HG03095 (cell line): ENCODE data around the gene PIP5K1B.

Experiments used
- ATAC-seq: cut with Tn5 transposase; IDR thresholded peaks from one replicate; pipeline ENCODE4 v1.9.1; 2021; ENCODE audit warnings: moderate library complexity; ENCODE audit not compliant: unreplicated experiment

PIP5K1B gene

DNA sequence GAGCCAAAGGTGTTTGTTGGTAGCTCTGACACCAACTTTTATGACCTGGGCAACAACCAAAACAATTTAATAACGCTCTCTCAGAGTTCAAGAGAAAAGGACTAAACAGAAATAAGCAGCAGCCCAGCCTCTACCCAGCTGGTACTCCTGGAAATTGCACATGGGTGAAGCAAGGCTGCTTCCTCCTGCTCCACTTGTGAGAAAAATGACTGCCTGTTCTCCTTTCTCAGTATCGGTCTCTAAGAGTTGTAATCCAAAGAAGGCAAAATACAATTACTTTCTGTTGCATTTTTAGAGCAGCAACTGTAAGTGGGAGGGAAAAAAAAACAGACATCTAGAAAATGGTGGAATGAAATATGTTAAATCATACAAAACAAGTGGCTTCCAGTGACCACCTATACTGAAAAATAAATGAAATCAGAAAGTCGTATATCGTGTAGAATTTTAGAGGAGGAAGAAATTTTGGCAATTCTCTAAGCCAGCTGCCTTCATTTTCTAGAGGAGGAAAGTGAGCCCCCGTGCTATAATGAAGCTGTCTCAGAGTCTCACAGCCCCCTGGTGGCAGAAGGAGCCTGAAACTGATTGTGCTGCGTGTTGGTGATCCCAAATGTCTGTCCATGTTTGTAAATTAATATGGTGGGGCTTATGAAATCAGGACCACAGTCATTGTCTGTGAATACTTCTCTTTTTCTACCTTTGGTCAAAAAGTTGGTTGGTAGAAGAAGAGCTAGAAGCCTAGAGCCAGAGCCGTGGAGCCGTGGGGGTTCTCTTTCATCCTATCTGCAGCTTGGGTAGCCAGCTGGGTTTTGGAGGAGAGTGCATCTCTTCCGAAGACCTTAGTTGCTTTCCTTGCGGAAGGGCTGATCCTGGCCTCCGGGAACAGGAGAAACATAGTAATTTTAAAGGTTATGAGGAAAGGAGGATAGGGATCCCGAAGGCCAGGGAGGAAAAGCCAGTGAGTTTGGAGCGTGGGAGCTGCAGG is 139.9 kb downstream of the PIP5K1B start:
- ATAC-seq, result peak; percentile 54

- peak; percentile 50 for ATAC-seq
Measured at GRCh38 chr9:68847765-68848164, 142.7 kb downstream of the PIP5K1B start.

DNA sequence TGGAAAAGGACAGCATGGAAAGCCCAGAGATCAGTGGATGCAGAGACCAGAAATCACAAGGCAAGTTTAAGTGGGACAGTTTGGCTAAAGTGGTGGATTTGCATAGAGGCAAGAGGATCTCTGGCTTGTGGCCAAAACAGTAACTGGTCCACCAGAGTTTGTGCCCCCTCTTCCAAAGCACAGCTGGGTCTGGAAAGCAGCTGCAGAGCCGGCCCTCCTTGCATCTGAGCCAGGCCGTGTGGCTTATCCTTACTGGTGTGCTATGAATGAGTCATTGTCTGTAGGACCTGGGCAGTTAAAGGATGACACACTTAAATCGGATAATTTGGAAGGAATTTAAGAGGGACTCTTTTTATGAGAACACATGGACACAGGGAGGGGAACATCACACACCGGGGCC is 146.6 kb downstream of the PIP5K1B start:
- ATAC-seq, result no peak

DNA sequence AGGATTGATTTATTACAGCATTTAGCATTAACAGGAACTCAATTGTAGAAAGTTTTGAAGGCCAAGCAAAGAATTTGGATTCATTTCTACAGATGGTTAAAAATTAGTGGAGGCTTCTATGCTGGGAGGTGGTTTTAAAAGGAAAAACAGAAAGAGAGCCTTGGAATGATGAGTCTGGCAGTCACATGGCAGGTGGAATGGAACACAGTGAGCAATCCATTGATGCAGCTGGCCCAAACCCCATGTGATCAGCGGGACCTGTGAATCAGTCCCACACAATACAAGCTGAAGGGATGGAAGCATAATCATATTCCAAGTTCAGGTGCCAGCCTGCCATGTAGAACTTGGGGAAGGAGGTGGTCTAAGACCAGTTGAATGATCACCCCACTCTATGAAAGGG is 147.9 kb downstream of the PIP5K1B start:
- no peak for ATAC-seq

DNA sequence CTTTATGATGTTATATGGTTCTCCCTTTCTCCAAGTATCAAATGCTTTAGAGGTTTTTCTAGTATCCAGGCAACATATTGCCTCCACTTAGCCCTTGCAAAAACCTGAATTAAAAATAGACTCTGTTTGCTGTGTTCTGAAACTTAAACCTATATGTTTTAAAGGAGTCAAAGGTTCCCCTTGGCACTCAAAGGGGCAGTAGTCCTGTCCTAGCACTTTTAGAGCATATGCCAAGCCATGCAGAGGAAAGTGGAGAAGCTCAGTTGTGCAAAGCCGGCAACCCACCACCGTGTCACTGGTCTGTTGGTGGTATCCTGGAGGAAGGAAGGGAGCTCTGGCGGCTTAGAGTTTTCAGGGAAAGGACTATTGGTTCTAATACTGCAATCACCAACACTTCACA is 154.3 kb downstream of the PIP5K1B start:
- no peak for ATAC-seq

- ATAC-seq, result no peak
Measured at GRCh38 chr9:68860419-68860818, 155.4 kb downstream of the PIP5K1B start.

GRCh38 chr9:68861436-68861835 is 156.4 kb downstream of the PIP5K1B start:
- ATAC-seq, result no peak

GRCh38 chr9:68867066-68867465 is 162.0 kb downstream of the PIP5K1B start:
- ATAC-seq, result no peak

GRCh38 chr9:68869022-68869421 is 164.0 kb downstream of the PIP5K1B start:
- ATAC-seq, result no peak

- no peak for ATAC-seq
Measured at GRCh38 chr9:68870086-68870485, 165.0 kb downstream of the PIP5K1B start.

DNA sequence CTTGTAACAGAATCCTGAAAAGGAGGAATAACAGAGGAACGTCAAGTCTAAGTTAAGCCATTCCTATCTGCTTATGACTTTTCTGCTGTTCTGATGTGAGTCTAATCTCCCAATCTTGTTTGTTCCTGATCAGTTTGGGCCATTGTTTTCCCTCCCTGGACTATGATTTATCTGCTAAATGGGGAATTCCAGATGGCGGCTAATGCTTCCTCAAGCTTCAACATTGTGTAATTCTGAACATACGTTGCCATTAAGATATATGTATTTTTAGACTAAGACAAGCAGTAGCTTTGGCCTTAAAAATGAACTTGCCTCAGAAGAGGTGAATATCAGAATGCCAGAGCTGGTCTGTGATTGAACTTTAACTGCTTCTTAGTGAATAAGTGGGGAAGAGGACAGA is 166.2 kb downstream of the PIP5K1B start:
- ATAC-seq, result no peak

DNA sequence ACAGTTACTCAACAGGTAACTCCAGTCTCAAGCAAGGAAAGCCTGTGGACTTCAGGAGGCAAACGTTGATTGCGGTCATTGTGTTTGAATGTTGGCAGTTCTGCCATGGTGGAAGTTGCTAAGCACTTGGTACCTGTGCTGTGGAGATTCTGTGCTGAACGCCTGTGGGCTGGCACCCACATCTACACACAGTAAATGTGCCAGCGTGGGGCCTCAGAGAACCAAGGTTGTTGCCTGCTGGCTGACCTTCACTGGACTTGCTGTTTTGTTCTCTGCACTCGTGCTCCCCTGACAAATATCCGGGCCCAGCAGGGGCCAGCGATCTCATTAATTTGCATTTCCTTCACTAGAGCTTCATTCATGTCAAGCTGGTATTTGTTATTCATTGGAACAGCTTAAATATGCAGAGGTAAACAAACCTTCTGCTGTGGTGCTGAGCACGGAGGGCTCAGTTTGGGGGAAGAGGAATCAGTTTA is 167.0 kb downstream of the PIP5K1B start:
- no peak for ATAC-seq

- ATAC-seq, result no peak
Measured at GRCh38 chr9:68873179-68873578, 168.1 kb downstream of the PIP5K1B start.

DNA sequence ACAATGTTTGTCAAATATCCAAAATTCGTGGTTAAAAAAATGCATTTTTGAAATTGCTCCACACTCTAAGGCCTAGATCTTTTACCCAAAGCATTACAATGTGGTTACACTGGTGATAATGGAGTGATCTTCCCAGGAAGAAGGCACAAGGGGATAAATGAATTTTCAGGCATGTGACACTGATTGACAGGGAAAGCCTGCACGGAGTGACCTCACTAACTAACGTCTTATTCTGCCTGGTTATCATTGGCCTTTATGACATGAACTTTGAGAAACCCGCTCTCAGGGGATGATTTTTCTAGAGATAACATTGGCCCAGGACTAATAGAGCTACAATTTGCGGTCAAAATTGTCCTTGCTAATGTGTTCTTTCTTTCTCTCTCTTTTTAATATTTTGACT is 171.2 kb downstream of the PIP5K1B start:
- no peak for ATAC-seq

DNA sequence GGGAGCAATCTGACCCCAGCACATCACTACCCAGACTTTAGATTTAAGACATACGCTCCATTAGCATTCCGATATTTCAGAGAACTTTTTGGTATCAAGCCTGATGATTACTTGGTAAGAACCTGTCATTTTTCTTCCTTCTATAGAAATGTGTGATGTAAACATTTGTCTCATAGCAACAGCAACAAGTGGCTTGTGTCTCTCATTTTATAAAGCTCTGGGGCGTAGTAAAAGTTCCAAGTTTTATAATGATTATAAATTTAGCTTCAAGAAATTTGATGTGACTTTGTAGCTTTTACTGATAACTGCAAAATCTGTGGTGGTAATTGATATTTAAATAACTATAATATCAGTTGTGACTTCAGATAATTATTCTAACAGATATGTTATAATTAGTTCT is 171.6 kb downstream of the PIP5K1B start:
- no peak for ATAC-seq

DNA sequence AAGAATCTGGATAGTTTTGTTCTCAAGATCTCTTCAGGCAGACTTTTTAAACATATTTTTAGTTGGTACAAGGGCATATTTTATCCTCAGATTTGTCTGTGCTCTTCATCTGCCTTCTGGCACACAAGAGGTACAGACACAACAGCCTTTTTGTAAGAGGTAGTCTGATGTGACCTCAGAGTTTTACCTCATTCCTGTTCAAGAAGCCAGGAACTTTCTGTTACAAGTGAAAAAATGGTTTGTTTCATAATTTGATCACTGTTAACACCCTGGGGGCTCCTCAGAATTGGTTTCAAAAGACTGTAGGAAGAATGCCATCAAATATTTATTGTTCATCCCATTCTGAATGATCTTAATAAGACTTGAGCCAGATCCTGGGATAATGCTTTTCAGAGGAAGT is 172.2 kb downstream of the PIP5K1B start:
- ATAC-seq, result no peak

DNA sequence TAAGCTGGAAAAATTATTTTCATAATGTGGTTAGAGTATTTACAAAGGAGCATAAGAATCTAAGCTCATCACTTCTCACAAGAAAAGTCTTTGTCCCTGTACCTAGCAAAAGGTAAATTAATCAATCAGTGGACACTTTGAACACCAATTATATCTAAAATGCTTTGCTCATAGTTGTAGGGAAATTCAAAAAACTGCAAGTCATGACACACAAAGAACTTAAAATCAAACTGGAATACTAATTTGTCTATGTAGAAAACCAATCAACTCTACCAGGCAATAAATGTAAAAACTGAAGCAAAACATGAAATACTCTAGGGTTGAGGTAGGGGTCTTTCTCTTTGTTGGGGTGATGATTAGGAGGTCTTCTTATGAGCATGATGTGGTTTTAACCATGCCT is 173.4 kb downstream of the PIP5K1B start:
- no peak for ATAC-seq

DNA sequence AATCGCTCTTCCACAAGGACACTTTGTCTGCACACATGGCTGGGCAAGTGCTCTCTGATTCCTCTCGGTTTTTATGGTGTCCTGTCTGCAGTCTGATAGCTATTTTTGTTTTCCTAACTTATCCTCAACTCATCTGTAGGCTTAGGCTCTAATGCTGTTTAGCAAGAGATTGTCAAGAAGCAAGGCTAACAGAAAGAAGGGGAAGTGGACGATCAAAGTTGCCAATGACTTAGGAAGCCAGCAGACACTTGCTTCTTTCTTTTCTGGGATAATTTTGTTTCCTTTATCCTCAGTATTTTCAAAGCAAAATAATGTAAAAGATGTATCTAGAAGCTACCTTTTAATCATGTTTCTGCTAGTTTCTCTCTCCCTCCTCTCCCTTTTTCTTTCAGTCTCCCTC is 178.2 kb downstream of the PIP5K1B start:
- ATAC-seq, result no peak

- ATAC-seq, result peak; percentile 59
Measured at GRCh38 chr9:68887232-68887631, 182.2 kb downstream of the PIP5K1B start.

GRCh38 chr9:68894502-68894901 is 189.5 kb downstream of the PIP5K1B start:
- no peak for ATAC-seq

GRCh38 chr9:68895741-68896478 is 190.9 kb downstream of the PIP5K1B start:
- ATAC-seq, result peak; percentile 79

DNA sequence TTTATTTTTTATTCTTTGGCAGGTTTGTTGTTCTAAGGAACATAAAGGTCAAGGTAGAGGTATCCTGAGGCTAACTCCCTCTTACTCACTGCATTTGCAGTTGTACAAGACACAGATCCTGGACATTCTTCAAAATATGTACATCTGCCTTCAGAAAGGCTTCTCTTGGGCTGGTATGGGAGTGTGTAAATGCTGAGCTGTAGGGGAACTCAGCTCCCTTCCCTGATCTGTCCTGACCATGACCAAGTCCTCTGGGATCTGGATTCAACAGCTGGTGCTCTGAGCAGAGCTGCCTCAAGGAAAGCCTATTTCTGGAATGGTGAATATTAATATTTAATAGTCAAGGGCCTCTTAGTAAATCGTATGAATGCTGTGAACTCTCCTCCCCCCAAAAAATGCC is 191.4 kb downstream of the PIP5K1B start:
- no peak for ATAC-seq
